Measurements from ENCODE around the gene RPL36. TPM values are rescaled to one million over a fixed set of nuclear protein-coding genes. Genes with fewer than 3 reads are reported as not detected.
"Not testable (repeated sequence)": the region's sequence is repeated elsewhere in the genome, so short reads cannot be mapped to it uniquely, and the experiment has no call there.

RPL36 gene
- total RNA-seq, 1 donor from 2014 or later = 262 TPM

DNA sequence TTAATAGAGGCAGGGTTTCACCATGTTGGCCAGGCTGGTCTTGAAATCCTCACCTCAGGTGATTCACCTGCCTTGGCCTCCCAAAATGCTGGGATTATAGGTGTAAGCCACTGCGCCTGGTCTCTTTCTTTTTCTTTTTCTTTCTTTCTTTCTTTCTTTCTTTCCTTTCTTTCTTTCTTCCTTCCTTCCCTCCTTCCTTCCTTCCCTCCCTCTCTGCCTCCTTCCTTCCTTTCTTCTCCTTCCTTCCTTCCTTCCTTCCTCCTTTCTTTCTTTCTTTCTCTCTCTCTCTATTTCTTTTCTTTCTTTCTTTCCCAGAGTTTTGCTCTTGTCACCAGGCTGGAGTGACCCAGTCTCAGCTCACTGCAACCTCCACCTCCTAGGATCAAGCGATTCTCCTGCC is 43.1 kb downstream of the RPL36 start:
- DNase-seq (ENCODE audit: low spot score in 2 of 2); FAIRE-seq: not testable (repeated sequence)

DNA sequence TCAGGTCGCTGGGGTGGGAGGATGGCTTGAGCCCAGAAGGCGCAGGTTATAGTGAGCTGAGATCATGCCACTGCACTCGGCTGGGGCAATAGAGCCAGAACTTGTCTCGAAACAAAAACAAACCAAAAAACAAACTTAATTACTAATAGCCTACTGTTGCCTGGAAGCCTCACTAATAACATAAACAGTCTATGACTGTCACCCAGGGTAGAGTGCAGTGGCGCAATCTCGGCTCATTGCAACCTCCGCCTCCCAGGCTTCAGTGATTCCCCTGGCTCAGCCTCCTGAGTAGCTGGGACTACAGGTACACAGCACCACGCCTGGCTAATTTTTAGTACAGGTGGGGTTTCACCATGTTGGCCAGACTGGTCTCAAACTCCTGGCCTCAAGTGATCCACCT is 48.3 kb downstream of the RPL36 start:
- DNase-seq (ENCODE audit: low spot score in 2 of 2) (no peak), FAIRE-seq (no peak)

Other genes starting within 250 kb of the RPL36 start
- not detected for gene ZNRF4, start 234.9 kb upstream of the RPL36 start, total RNA-seq
- gene TINCR, start 122.3 kb upstream of the RPL36 start, total RNA-seq = 0.41 TPM
- gene SAFB2, start 67.5 kb upstream of the RPL36 start, total RNA-seq = 37.9 TPM
- gene SAFB, start 67.2 kb upstream of the RPL36 start, total RNA-seq = 86.4 TPM
- gene MICOS13, start 9.8 kb upstream of the RPL36 start, total RNA-seq = 15.1 TPM
- gene HSD11B1L, start 9.3 kb upstream of the RPL36 start, total RNA-seq = 27.3 TPM
- 39.9 TPM for gene LONP1, start 29.9 kb downstream of the RPL36 start, total RNA-seq
- gene CATSPERD, start 30.3 kb downstream of the RPL36 start, total RNA-seq = 0.41 TPM
- gene PRR22, start 94.5 kb downstream of the RPL36 start, total RNA-seq = 0.41 TPM
- 13.9 TPM for gene DUS3L, start 100.9 kb downstream of the RPL36 start, total RNA-seq
- gene NRTN, start 114.8 kb downstream of the RPL36 start, total RNA-seq = not detected
- gene FUT6, start 149.4 kb downstream of the RPL36 start, total RNA-seq = not detected
- not detected for gene FUT3, start 161.2 kb downstream of the RPL36 start, total RNA-seq
- not detected for gene FUT5, start 180.2 kb downstream of the RPL36 start, total RNA-seq
- gene NDUFA11, start 213.5 kb downstream of the RPL36 start, total RNA-seq = 97.8 TPM
- 3.7 TPM for gene VMAC, start 214.6 kb downstream of the RPL36 start, total RNA-seq
- 2.4 TPM for gene CAPS, start 224.0 kb downstream of the RPL36 start, total RNA-seq